PC-9 (cell line): ENCODE results near the gene FAM120B.

ENCODE experiments used
- EZH2 ChIP-seq: fragments of 200-600 bp; sonication (generic); IDR thresholded peaks from 2 replicates; pipeline ENCODE4 v1.8.0; 2017; ENCODE audit warnings: antibody characterized with exemption, low read depth
- TF ChIP-seq, protein P1 (sequence below): fragments of 200-600 bp; sonication (generic); conservative IDR thresholded peaks from 2 replicates; pipeline ENCODE4 v1.6.1; 2017; ENCODE audit warnings: mixed run types, antibody characterized with exemption, mild to moderate bottlenecking, moderate library complexity

- TF ChIP-seq, protein P1, sequence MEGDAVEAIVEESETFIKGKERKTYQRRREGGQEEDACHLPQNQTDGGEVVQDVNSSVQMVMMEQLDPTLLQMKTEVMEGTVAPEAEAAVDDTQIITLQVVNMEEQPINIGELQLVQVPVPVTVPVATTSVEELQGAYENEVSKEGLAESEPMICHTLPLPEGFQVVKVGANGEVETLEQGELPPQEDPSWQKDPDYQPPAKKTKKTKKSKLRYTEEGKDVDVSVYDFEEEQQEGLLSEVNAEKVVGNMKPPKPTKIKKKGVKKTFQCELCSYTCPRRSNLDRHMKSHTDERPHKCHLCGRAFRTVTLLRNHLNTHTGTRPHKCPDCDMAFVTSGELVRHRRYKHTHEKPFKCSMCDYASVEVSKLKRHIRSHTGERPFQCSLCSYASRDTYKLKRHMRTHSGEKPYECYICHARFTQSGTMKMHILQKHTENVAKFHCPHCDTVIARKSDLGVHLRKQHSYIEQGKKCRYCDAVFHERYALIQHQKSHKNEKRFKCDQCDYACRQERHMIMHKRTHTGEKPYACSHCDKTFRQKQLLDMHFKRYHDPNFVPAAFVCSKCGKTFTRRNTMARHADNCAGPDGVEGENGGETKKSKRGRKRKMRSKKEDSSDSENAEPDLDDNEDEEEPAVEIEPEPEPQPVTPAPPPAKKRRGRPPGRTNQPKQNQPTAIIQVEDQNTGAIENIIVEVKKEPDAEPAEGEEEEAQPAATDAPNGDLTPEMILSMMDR: no peak
- TF ChIP-seq EZH2: no peak
These were observed 55.6 kb downstream of the FAM120B start for GRCh38 chr6:170362121-170362520.
